Cerebellar nuclear complex (tissue), 1 donor: ENCODE data around the gene KLHL14.
"Not testable (repeated sequence)": the region's sequence is repeated elsewhere in the genome, so short reads cannot be mapped to it uniquely, and the experiment has no call there.

Experiments
- DNase-seq, 2 experiments: peaks; one replicate each; lab custom pipeline; 2025; lab: John Stamatoyannopoulos, UW

KLHL14 gene

GRCh38 chr18:32772581-32773381 is at the start of gene KLHL14:
Gene KLHL14, minus strand, starts transcription at chr18:32773023. Its CDS starts 2,432 bp downstream, at chr18:32770591.
- no peak for DNase-seq

- DNase-seq: no peak
Measured at GRCh38 chr18:32822197-32822596, 49.4 kb upstream of the KLHL14 start.

- no peak for DNase-seq
Measured at GRCh38 chr18:32815881-32816280, 43.1 kb upstream of the KLHL14 start.

GRCh38 chr18:32812342-32812741 is 39.5 kb upstream of the KLHL14 start:
- no peak for DNase-seq

GRCh38 chr18:32810314-32810713 is 37.5 kb upstream of the KLHL14 start:
- no peak for DNase-seq

- no peak for DNase-seq
Measured at GRCh38 chr18:32805354-32805753, 32.5 kb upstream of the KLHL14 start.

- DNase-seq: no peak
Measured at GRCh38 chr18:32804134-32804888, 31.5 kb upstream of the KLHL14 start.

GRCh38 chr18:32803568-32803967 is 30.7 kb upstream of the KLHL14 start:
- DNase-seq: no peak

- DNase-seq: no peak
Measured at GRCh38 chr18:32802591-32803451, 30.0 kb upstream of the KLHL14 start.

GRCh38 chr18:32801228-32801627 is 28.4 kb upstream of the KLHL14 start:
- DNase-seq: no peak

GRCh38 chr18:32798209-32798960 is 25.6 kb upstream of the KLHL14 start:
- no peak for DNase-seq

GRCh38 chr18:32794667-32795066 is 21.8 kb upstream of the KLHL14 start:
- DNase-seq: not testable (repeated sequence)

- no peak for DNase-seq
Measured at GRCh38 chr18:32779010-32779409, 6.2 kb upstream of the KLHL14 start.

- no peak for DNase-seq
Measured at GRCh38 chr18:32777049-32777448, 4.2 kb upstream of the KLHL14 start.

- no peak for DNase-seq
Measured at GRCh38 chr18:32776561-32776960, 3.7 kb upstream of the KLHL14 start.

GRCh38 chr18:32775628-32776027 is 2.8 kb upstream of the KLHL14 start:
- no peak for DNase-seq

- no peak for DNase-seq
Measured at GRCh38 chr18:32773382-32773712, 524 bp upstream of the KLHL14 start.

- DNase-seq: no peak
Measured at GRCh38 chr18:32771871-32772580, 797 bp downstream of the KLHL14 start.

- no peak for DNase-seq
Measured at GRCh38 chr18:32771169-32771751, 1.6 kb downstream of the KLHL14 start.

GRCh38 chr18:32770666-32771168 is 2.1 kb downstream of the KLHL14 start:
- no peak for DNase-seq
